HG03095 (cell line): ENCODE measurements around the gene DCDC1.
"Not testable (repeated sequence)": the region's sequence is repeated elsewhere in the genome, so short reads cannot be mapped to it uniquely, and the experiment has no call there.

Source experiments
- ATAC-seq: cut with Tn5 transposase; IDR thresholded peaks from one replicate; pipeline ENCODE4 v1.9.1; 2021; ENCODE audit warnings: moderate library complexity; ENCODE audit not compliant: unreplicated experiment

Gene DCDC1

GRCh38 chr11:31000381-31000780, 369.2 kb downstream of the DCDC1 start:
- ATAC-seq, result no peak

- ATAC-seq, result no peak
Measured at GRCh38 chr11:30992513-30992849, 377.1 kb downstream of the DCDC1 start.

GRCh38 chr11:30991802-30992512, 377.6 kb downstream of the DCDC1 start:
- no peak for ATAC-seq

GRCh38 chr11:30991376-30991775, 378.2 kb downstream of the DCDC1 start:
- no peak for ATAC-seq

GRCh38 chr11:30990625-30991296, 378.8 kb downstream of the DCDC1 start:
- no peak for ATAC-seq

GRCh38 chr11:30987819-30988218, 381.7 kb downstream of the DCDC1 start:
- ATAC-seq, result no peak

GRCh38 chr11:30985536-30985935, 384.0 kb downstream of the DCDC1 start:
- no peak for ATAC-seq

- no peak for ATAC-seq
Measured at GRCh38 chr11:30984827-30985226, 384.7 kb downstream of the DCDC1 start.

GRCh38 chr11:30984442-30984816, 385.1 kb downstream of the DCDC1 start:
- ATAC-seq, result no peak

- ATAC-seq, result no peak
Measured at GRCh38 chr11:30983776-30984441, 385.6 kb downstream of the DCDC1 start.

GRCh38 chr11:30983143-30983542, 386.4 kb downstream of the DCDC1 start:
- ATAC-seq, result no peak

- no peak for ATAC-seq
Measured at GRCh38 chr11:30967579-30967978, 402.0 kb downstream of the DCDC1 start.

- no peak for ATAC-seq
Measured at GRCh38 chr11:30960387-30960992, 409.0 kb downstream of the DCDC1 start.

GRCh38 chr11:30956751-30957150, 412.8 kb downstream of the DCDC1 start:
- no peak for ATAC-seq

GRCh38 chr11:30949838-30950237, 419.7 kb downstream of the DCDC1 start:
- ATAC-seq, result no peak

GRCh38 chr11:30947715-30948114, 421.8 kb downstream of the DCDC1 start:
- ATAC-seq, result not testable (repeated sequence)

- no peak for ATAC-seq
Measured at GRCh38 chr11:30938810-30939209, 430.7 kb downstream of the DCDC1 start.

- ATAC-seq, result no peak
Measured at GRCh38 chr11:30938171-30938570, 431.4 kb downstream of the DCDC1 start.

GRCh38 chr11:30936491-30936890, 433.0 kb downstream of the DCDC1 start:
- no peak for ATAC-seq

GRCh38 chr11:30935861-30936260, 433.7 kb downstream of the DCDC1 start:
- no peak for ATAC-seq

- no peak for ATAC-seq
Measured at GRCh38 chr11:30926130-30926529, 443.4 kb downstream of the DCDC1 start.

- no peak for ATAC-seq
Measured at GRCh38 chr11:30921811-30922210, 447.7 kb downstream of the DCDC1 start.
